DMS79 (cell line): ENCODE results near the gene ADAD2.
A peak's percentile ranks its signal among the peaks of the same experiment; 100 is the strongest.

Experiments used
- DNase-seq: peaks from one replicate; lab custom pipeline; 2025; lab: John Stamatoyannopoulos, UW

Gene ADAD2

DNA sequence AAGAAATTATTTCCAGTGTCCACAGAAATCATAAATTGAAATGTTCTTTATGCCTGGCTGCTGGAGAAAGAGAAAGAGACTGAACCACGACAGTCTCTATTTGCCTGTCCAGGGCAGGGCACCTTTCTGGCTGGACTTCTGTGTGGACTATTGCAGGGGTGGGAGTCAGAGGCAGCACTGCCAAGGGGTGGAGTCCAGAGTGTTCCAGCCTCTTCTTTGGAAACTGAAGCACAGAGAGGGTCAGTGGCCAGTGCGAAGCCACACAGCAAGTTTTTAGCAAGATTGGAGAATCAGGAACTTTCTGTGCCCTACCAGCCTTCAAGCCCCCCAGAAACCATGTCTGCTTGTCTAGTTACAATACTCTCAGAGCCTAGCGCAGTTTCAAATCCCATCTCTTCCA, 33.6 kb downstream of the ADAD2 start:
- DNase-seq, result no peak

DNA sequence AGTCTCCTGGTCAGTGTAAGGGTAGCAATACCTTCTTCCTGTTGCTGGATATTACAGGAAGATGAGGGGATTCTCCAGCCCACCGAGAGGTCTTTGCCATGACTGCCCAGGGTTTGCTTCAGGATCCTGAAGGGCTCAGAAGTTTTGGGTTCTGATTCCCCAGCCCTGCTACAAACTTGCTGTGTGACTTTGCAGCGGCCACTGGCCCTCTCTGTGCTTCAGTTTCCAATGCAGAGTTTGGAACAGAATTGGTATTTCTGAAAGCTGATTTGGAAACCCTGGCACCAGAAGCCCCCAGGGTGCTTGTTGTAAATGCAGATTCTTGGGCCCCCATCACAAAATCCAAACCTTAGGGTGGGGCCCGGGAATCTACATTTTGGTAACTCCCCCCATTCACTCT, 34.2 kb downstream of the ADAD2 start:
- no peak for DNase-seq

- DNase-seq, result no peak
Observed at GRCh38 chr16:84225571-84225970, 34.6 kb downstream of the ADAD2 start.

DNA sequence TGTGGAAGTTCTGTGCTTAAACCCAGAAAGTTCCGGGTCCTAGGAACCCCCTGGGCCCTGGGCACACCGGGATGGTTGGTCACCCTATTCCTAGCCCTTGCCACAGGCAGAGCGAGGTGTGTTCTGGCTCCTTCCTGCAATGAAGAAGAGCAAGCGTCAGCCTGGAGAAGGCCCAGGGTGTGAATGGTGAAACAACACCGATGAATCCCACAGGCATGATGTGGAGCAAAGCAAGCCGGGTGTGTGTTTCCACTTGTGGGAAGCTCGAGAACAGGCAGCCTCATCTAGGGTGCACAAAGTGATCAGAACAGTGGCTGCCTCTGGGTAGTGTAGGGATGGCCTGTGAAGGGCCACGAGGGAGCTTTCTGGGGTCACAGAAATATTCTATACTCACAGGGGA, 35.1 kb downstream of the ADAD2 start:
- DNase-seq, result no peak

GRCh38 chr16:84227548-84227947, 36.6 kb downstream of the ADAD2 start:
- no peak for DNase-seq

- DNase-seq, result no peak
Observed at GRCh38 chr16:84228256-84228838, 37.4 kb downstream of the ADAD2 start.

DNA sequence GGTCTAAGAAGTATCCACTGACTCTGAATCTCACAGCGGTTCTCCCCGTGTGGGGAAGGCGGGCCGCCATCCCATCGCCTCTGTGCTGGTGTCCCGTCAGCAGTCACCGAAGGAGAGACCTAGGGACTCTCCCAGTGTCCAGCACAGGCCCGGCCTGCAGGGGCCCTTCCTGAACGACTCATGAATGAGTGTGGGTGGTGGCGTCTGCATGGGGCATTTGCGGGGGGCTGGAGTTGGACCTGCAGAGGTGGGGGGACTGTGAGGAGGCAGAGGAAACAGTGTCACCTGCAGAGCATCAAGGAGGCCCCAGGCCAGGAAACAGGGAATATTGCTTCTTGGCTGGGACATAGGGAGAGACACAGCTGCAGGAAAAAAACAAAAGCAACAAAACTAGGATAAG, 38.5 kb downstream of the ADAD2 start:
- DNase-seq, result no peak

DNA sequence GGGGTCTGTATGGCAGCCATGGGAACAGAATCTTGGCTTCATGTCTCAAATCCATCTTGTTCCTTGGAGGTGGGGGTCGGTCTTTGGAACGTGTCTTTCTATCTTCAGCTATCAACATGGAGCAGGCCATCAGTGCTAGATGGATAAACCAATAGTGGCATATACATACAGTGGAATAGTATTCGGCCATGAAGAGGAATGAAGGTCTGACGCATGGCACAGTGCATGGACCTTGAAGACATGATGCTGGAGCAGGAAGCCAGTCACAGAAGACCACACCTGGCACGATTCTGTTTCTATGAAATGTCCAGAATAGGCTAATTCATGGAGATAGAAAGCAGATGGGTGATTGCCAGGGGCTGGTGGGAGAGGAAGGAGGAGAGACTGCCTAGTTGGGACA, 41.1 kb downstream of the ADAD2 start:
- no peak for DNase-seq

GRCh38 chr16:84232969-84233368, 42.0 kb downstream of the ADAD2 start:
- DNase-seq, result no peak

DNA sequence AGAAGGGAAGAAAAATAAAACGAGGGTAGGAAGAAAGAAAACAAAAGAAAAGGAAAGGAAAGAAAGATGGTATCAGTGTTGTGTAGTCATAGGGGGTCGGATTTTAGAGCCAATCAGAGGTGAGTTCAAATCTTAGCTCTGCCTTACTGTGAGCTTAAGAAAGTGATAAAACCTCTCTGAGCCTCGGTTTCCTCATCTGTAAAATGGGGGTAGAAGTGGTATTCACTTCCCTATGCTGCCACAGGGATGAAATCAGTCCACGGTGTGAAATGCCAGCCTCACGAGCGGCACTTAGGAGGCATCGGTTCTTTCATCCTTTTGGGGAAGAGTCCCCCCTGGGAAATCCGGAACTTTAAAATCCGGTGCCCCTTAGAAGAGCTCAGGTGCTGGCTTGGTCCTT, 42.8 kb downstream of the ADAD2 start:
- DNase-seq, result no peak

DNA sequence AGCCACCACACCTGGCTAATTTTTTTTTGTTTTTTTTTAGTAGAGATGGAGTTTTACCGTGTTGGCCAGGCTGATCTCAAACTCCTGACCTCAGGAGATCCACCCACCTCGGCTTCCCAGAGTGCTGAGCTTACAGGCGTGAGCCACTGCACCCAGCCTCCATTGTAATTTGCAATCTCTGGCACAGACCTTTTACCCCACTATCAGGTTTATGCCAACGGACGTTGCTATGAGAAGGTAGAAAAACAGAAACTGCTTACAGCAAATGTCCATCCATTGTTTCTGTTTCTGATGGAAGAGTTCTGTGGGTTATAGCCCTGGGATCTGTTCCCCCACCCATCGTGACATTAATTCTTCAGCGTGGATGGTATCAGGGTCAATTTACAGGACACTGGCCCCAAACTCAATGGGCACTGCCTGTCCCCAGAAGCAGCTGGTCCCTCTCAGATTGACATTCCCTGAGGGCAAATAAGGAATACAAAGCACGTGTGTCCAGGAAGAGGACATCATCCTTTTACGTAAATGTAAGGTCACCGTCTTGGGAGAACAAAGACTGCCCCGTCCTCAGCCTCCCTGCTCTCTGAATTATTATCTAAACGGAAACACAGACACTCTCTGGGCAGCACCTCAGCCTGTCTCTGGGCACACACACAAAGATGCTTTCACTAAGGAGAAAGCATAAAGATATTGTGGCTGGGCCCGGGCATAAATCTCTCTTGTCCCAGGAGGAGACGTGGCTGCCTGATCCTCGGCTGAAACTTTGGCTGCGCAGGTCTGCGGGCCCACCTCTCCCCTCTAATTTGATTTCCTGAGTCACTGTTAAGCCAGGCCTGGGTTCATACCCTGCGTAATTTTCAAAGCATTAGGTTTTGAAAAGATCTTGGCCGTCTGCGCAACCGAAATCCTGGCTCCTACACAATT, 43.6 kb downstream of the ADAD2 start:
- DNase-seq, result no peak

- no peak for DNase-seq
Observed at GRCh38 chr16:84236671-84237070, 45.7 kb downstream of the ADAD2 start.

- DNase-seq, result peak; percentile 87
Observed at GRCh38 chr16:84237994-84238750, 47.2 kb downstream of the ADAD2 start.

- no peak for DNase-seq
Observed at GRCh38 chr16:84239141-84239769, 48.3 kb downstream of the ADAD2 start.

GRCh38 chr16:84239909-84240308, 49.0 kb downstream of the ADAD2 start, which contains the start of gene KCNG4:
Gene KCNG4, minus strand, starts transcription at chr16:84240012. Its CDS starts 2,527 bp downstream, at chr16:84237485.
- DNase-seq, result no peak

DNA sequence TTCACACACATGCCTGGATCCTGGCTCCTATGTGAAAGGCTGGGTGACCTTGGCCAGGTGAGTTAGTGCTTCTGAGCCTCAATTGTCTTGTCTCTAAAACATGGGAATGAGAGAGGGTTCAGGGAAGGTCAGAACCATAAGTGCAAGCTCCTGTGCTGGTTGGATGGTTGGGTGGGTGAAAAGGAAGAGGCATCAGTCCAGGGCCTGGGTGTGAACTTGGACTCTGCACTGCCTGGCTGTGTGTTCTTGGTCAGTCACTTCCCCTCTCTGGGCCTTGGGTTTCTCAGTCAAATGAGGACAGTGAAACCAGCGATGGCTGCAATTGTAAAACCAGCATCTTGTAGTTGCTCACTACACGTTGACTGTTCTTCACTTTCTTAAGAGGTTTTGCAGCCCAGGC, 49.5 kb downstream of the ADAD2 start:
- no peak for DNase-seq

GRCh38 chr16:84241778-84242177, 50.8 kb downstream of the ADAD2 start:
- no peak for DNase-seq

- DNase-seq, result no peak
Observed at GRCh38 chr16:84242839-84243238, 51.9 kb downstream of the ADAD2 start.

DNA sequence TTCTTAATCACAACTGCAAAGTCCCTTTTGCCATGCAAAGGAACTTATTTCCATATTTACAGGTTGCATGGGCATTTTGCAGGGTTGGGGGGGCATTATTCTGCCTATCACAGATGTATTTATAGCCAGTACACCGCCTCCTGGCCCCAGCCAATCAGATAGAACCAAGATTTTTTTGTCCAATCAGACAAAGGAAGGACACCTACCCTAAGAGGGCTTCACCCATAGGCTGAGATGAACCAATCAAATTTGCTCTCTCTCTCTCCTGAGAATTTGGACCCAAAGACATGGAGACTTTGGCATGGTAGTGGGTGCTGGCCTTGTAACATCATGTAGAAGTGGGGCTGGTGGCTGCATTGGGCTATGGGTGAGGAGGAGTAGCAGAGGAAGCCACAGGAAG, 52.8 kb downstream of the ADAD2 start:
- DNase-seq, result no peak

- no peak for DNase-seq
Observed at GRCh38 chr16:84244728-84245127, 53.8 kb downstream of the ADAD2 start.

GRCh38 chr16:84245956-84246678, 55.2 kb downstream of the ADAD2 start:
- no peak for DNase-seq

GRCh38 chr16:84246679-84247077, 55.7 kb downstream of the ADAD2 start:
- DNase-seq, result no peak
